ENCODE data around the gene RGPD3. TPM values are rescaled to one million over a fixed set of nuclear protein-coding genes. Genes with fewer than 3 reads are reported as not detected.
"Not testable (repeated sequence)": the region's sequence is repeated elsewhere in the genome, so short reads cannot be mapped to it uniquely, and the experiment has no call there.

RGPD3 gene
- total and polyA plus RNA-seq, 9 donors = 0.05 to 0.44 (median 0.13) TPM

DNA sequence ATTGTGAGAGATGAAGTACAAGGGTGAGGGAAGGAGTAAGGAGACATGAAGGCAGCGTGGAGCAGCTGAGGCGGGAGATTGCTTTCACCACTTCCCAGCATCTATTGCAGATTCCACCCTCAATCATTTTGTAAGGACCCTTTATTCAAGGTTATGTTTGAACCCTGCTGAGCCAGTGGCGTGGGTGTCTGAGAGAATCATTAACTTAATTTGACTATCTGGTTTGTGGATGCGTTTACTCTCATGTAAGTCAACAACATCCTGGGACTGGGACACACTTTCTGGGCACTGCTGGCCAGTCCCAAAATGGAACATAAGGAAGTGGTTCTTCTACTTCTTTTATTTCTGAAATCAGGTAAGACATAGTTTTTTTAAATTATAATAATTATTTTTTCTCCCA is 86.3 kb downstream of the RGPD3 start:
- no CpG with 5 or more reads among the region's 4 CpGs for WGBS (ENCODE audit: insufficient coverage)
- not testable (repeated sequence) for H3K4me1 ChIP-seq (ENCODE audit: control insufficient read depth, insufficient read depth, low read length); H3K4me3 ChIP-seq (ENCODE audit: low read length); H3K27me3 ChIP-seq (ENCODE audit: control insufficient read depth, insufficient read depth, low read length); H3K36me3 ChIP-seq (ENCODE audit: control insufficient read depth, insufficient read depth, low read length); H3K27ac ChIP-seq (ENCODE audit: low read length); H3K9me3 ChIP-seq (replicated peaks; ENCODE audit: control insufficient read depth, low read depth, low read length); DNase-seq

DNA sequence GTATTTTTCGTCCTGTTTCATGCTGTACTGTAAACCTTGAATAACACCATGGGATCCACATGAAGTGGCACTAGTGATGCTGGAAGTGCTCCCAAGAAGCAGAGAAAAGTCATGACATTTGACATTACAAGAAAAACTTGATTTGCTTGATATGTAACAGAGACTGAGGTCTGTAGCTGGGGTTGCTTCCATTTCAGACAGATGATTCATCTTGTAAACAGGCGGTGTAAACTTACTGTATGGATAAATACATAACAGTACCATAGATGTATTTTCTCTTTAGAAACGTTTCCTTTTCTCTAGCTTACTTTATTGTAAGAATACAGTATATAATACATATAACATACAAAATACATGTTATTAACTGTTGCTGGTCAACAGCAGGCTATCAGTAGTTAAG is 88.6 kb downstream of the RGPD3 start:
- not testable (repeated sequence) for H3K27me3 ChIP-seq (ENCODE audit: control insufficient read depth, insufficient read depth, low read length); DNase-seq; H3K4me3 ChIP-seq (ENCODE audit: low read length); H3K4me1 ChIP-seq (ENCODE audit: control insufficient read depth, insufficient read depth, low read length); H3K27ac ChIP-seq (ENCODE audit: low read length); H3K36me3 ChIP-seq (ENCODE audit: control insufficient read depth, insufficient read depth, low read length); H3K9me3 ChIP-seq (replicated peaks; ENCODE audit: control insufficient read depth, low read depth, low read length)
- WGBS (ENCODE audit: insufficient coverage) = no CpG with 5 or more reads among the region's 3 CpGs

DNA sequence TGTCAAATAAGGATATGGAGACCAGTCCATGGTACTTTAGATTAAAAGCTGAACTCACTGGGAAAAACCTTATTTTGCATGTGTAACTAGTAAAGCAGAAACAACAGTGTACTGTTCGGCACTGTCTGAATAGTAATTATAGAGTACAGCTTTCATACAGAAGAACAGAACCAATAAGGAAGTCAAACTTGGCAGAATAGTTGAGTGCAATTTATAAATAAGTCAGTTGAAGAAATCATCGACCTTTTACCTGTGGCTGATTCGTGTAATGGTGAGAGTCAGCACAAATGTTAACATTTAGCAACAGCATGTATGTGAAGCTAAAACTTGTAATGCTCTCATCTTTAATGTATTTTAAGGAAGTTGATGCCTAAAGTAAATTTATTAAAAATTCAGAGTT is 99.0 kb downstream of the RGPD3 start:
- not testable (repeated sequence) for DNase-seq; H3K27ac ChIP-seq (ENCODE audit: low read length); H3K4me1 ChIP-seq (ENCODE audit: control insufficient read depth, insufficient read depth, low read length); H3K4me3 ChIP-seq (ENCODE audit: low read length); H3K27me3 ChIP-seq (ENCODE audit: control insufficient read depth, insufficient read depth, low read length); H3K9me3 ChIP-seq (replicated peaks; ENCODE audit: control insufficient read depth, low read depth, low read length); H3K36me3 ChIP-seq (ENCODE audit: control insufficient read depth, insufficient read depth, low read length)
- whole genome bisulfite sequencing (ENCODE audit: insufficient coverage) = no CpG with 5 or more reads among the region's 3 CpGs

DNA sequence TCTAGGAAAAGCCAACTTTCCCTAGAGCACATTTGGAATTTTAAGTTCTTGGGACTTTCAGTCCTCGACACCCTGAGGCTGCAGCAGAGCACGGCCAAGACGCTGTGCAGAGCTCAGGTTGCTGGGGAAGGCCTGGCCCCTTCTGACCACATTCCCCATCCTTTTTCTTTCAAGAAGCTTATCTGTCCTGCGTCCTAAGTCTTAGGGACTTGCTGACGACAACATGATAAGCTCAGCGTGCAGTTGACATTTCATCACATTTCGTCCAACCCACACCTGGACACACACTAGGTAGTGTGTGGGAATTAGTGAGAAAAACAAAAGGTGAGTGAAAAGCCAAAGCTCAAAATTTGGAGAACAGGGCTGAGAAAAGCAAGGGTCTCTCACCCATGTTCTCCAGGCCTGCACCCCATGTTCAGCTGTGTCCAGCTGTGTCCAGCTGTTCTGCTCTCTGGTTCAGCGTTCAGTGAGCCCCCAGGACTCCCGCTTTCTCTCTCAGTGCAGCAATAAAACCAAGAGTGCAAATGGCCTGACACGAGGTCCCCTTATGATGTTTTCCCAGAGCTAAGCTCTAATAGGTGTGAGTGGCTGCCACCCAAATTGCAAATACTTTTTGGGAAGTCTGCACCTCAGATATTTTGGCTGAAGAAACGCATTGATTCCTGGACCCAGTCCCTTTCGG is 101.9 kb downstream of the RGPD3 start:
- no peak for DNase-seq
- WGBS (ENCODE audit: insufficient coverage) = 38% methylated on average over 4 of the region's 12 CpGs
- Histone ChIP-seq H3K4me1 (ENCODE audit: control insufficient read depth, insufficient read depth, low read length) (peaks cover 5% of the 10 kb centered on the region), H3K27ac (ENCODE audit: low read length) (no peak overlapping the region), H3K4me3 (ENCODE audit: low read length) (no peak overlapping the region), H3K36me3 (ENCODE audit: control insufficient read depth, insufficient read depth, low read length) (no peaks in the 10 kb centered on the region), H3K27me3 (ENCODE audit: control insufficient read depth, insufficient read depth, low read length) (no peaks in the 10 kb centered on the region), H3K9me3 (replicated peaks; ENCODE audit: control insufficient read depth, low read depth, low read length) (no peaks in the 10 kb centered on the region)

GRCh38 chr2:106363791-106364190 is 104.4 kb downstream of the RGPD3 start:
- DNase-seq = no peak
- Histone ChIP-seq H3K27me3 (ENCODE audit: control insufficient read depth, insufficient read depth, low read length) (no peaks in the 10 kb centered on the region), H3K9me3 (replicated peaks; ENCODE audit: control insufficient read depth, low read depth, low read length) (no peaks in the 10 kb centered on the region), H3K4me3 (ENCODE audit: low read length) (no peak overlapping the region), H3K27ac (ENCODE audit: low read length) (no peak overlapping the region), H3K36me3 (ENCODE audit: control insufficient read depth, insufficient read depth, low read length) (no peaks in the 10 kb centered on the region), H3K4me1 (ENCODE audit: control insufficient read depth, insufficient read depth, low read length) (peaks cover 13% of the 10 kb centered on the region)
- WGBS (ENCODE audit: insufficient coverage) = no CpG with 5 or more reads among the region's 2 CpGs

GRCh38 chr2:106362789-106363188 is 105.4 kb downstream of the RGPD3 start:
- Histone ChIP-seq H3K27ac (ENCODE audit: low read length) (no peak overlapping the region), H3K36me3 (ENCODE audit: control insufficient read depth, insufficient read depth, low read length) (no peaks in the 10 kb centered on the region), H3K27me3 (ENCODE audit: control insufficient read depth, insufficient read depth, low read length) (no peaks in the 10 kb centered on the region), H3K9me3 (replicated peaks; ENCODE audit: control insufficient read depth, low read depth, low read length) (no peaks in the 10 kb centered on the region), H3K4me3 (ENCODE audit: low read length) (no peak overlapping the region), H3K4me1 (ENCODE audit: control insufficient read depth, insufficient read depth, low read length) (peaks cover 18% of the 10 kb centered on the region)
- DNase-seq = no peak
- WGBS (ENCODE audit: insufficient coverage) = no CpG with 5 or more reads among the region's 1 CpG

GRCh38 chr2:106359512-106359911 is 108.7 kb downstream of the RGPD3 start:
- H3K27ac ChIP-seq (ENCODE audit: low read length) = no peak overlapping the region
- peaks cover 14% of the 10 kb centered on the region for H3K4me1 ChIP-seq (ENCODE audit: control insufficient read depth, insufficient read depth, low read length)
- H3K27me3 ChIP-seq (ENCODE audit: control insufficient read depth, insufficient read depth, low read length) = no peaks in the 10 kb centered on the region
- WGBS (ENCODE audit: insufficient coverage) = 75% methylated on average over 6 of the region's 7 CpGs
- H3K36me3 ChIP-seq (ENCODE audit: control insufficient read depth, insufficient read depth, low read length) = no peaks in the 10 kb centered on the region
- no peak overlapping the region for H3K4me3 ChIP-seq (ENCODE audit: low read length)
- DNase-seq = no peak
- no peaks in the 10 kb centered on the region for H3K9me3 ChIP-seq (replicated peaks; ENCODE audit: control insufficient read depth, low read depth, low read length)

GRCh38 chr2:106358521-106358920 is 109.7 kb downstream of the RGPD3 start:
- DNase-seq = peak; percentile 61
- H3K4me3 ChIP-seq (ENCODE audit: low read length) = no peak overlapping the region
- WGBS (ENCODE audit: insufficient coverage) = 89% methylated on average over 1 of the region's 6 CpGs

DNA sequence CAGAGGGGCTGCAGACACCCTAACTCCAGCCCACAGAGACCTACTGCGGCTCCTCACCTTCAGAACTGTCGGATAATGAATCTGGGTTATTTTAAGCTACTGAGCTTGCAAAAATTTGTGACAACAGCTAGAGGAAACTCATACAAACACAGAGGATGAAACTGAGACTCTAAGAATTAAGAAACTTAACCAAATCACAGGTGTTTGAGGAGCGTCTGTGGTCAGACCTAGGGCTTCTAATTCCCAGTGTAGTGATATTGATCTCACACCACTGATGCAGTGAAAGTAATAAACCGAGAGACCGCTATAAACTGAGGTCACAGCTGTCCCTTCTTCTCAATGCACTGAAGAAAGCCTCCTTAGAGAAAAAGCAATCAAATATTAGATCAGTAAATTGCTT is 110.1 kb downstream of the RGPD3 start:
- H3K36me3 ChIP-seq (ENCODE audit: control insufficient read depth, insufficient read depth, low read length) = no peaks in the 10 kb centered on the region
- no CpG with 5 or more reads among the region's 5 CpGs for WGBS (ENCODE audit: insufficient coverage)
- peaks cover 14% of the 10 kb centered on the region for H3K4me1 ChIP-seq (ENCODE audit: control insufficient read depth, insufficient read depth, low read length)
- H3K27me3 ChIP-seq (ENCODE audit: control insufficient read depth, insufficient read depth, low read length) = no peaks in the 10 kb centered on the region
- H3K9me3 ChIP-seq (replicated peaks; ENCODE audit: control insufficient read depth, low read depth, low read length) = no peaks in the 10 kb centered on the region
- H3K27ac ChIP-seq (ENCODE audit: low read length) = no peak overlapping the region
- H3K4me3 ChIP-seq (ENCODE audit: low read length) = no peak overlapping the region
- DNase-seq = no peak

More at GRCh38 chr2:106358521-106358920, 109.7 kb downstream of the RGPD3 start:
- peak overlapping the region; percentile 44 for H3K27ac ChIP-seq (ENCODE audit: low read length)
- H3K9me3 ChIP-seq (replicated peaks; ENCODE audit: control insufficient read depth, low read depth, low read length) = no peaks in the 10 kb centered on the region
- H3K36me3 ChIP-seq (ENCODE audit: control insufficient read depth, insufficient read depth, low read length) = no peaks in the 10 kb centered on the region
- H3K4me1 ChIP-seq (ENCODE audit: control insufficient read depth, insufficient read depth, low read length) = peaks cover 14% of the 10 kb centered on the region
- H3K27me3 ChIP-seq (ENCODE audit: control insufficient read depth, insufficient read depth, low read length) = no peaks in the 10 kb centered on the region

- no peaks in the 10 kb centered on the region for H3K27me3 ChIP-seq (ENCODE audit: control insufficient read depth, insufficient read depth, low read length)
- no peaks in the 10 kb centered on the region for H3K36me3 ChIP-seq (ENCODE audit: control insufficient read depth, insufficient read depth, low read length)
- DNase-seq = no peak
- no peak overlapping the region for H3K4me3 ChIP-seq (ENCODE audit: low read length)
- no CpG with 5 or more reads among the region's 2 CpGs for whole genome bisulfite sequencing (ENCODE audit: insufficient coverage)
- no peaks in the 10 kb centered on the region for H3K9me3 ChIP-seq (replicated peaks; ENCODE audit: control insufficient read depth, low read depth, low read length)
- H3K4me1 ChIP-seq (ENCODE audit: control insufficient read depth, insufficient read depth, low read length) = peaks cover 14% of the 10 kb centered on the region
- H3K27ac ChIP-seq (ENCODE audit: low read length) = no peak overlapping the region
Measured at GRCh38 chr2:106356291-106356690, 111.9 kb downstream of the RGPD3 start.

DNA sequence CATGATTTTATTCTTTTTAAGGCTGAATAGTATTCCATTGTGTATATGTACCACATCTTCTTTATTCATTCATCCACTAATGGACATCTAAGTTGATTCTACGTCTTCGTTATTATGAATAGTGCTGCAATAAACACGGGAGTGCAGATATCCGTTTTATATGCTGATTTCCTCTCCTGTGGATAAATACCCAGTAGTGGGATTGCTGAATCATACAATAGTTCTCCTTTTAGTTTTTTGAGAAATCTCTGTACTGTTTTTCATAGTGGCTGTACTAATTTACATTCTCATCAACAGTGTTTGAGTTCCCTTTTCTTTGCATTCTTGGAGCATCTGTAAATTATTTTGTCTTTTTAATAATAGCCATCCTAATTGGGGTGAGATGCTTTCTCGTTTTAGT is 114.5 kb downstream of the RGPD3 start:
- H3K27ac ChIP-seq (ENCODE audit: low read length) = no peak overlapping the region
- H3K4me1 ChIP-seq (ENCODE audit: control insufficient read depth, insufficient read depth, low read length) = peaks cover 4% of the 10 kb centered on the region
- H3K27me3 ChIP-seq (ENCODE audit: control insufficient read depth, insufficient read depth, low read length) = no peaks in the 10 kb centered on the region
- DNase-seq = no peak
- no peaks in the 10 kb centered on the region for H3K36me3 ChIP-seq (ENCODE audit: control insufficient read depth, insufficient read depth, low read length)
- H3K4me3 ChIP-seq (ENCODE audit: low read length) = no peak overlapping the region
- H3K9me3 ChIP-seq (replicated peaks; ENCODE audit: control insufficient read depth, low read depth, low read length) = no peaks in the 10 kb centered on the region
- no CpG with 5 or more reads among the region's 5 CpGs for WGBS (ENCODE audit: insufficient coverage)

All from muscle of leg (tissue), 11 donors.